Measurements from ENCODE around the gene LGALSL.
A peak's percentile ranks its signal among the peaks of the same experiment; 100 is the strongest.

The LGALSL gene

DNA sequence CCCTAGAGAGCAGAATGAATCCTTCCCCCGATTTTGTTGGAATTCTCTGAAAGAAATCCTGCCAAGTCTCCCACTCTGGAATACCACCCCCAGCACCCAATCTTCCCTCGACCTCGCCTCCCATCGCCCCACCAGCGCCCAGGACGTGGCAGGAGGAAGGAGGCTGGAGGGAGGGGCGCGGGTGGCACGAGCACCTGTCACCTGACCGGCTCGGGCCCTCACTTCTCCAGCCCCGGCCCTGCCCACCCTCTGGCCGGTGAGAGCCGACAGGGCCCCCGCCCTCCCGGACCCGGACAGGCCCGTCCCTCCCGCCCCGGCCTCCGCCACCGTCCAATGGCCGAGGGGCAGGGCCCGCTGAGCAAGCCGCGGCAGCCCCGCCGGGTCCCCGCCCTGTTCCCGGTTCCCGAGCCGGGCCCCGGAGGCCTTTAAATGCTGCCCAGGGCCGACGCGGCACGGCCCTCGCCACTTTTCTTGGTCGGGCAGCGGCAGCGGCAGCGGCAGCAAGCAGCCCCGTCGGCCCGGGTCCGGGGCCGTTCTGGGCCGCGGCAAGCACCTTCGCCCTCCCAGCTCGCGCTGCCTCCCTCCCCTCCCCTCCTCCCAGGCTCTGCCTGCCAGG is at the start of gene LGALSL:
Gene LGALSL (plus strand): TSS at position 393 of the 616 bp plus-strand sequence. CDS start 384 bp downstream, outside the sequence.
- DNase-seq (ENCODE audit: low spot score): peak; percentile 82

DNA sequence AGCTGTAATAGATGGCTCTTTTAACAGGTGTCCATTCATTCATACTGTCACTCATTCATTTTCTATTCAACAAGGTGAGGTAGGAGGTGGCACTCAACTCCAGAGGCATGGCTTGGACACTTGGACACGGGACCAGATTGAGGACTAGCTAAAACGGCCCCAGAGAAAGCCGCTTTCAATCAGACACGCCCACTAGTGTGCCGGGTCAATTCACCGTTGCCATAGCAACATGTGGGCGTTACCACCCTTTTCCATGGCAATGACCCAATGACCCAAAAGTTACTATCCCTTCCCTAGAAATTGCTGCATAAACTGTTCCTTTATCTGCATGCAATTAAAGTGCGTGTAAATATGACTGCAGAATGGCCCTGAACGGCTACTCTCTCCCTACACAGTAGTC is 49.2 kb upstream of the LGALSL start:
- peak; percentile 26 for DNase-seq (ENCODE audit: low spot score)

DNA sequence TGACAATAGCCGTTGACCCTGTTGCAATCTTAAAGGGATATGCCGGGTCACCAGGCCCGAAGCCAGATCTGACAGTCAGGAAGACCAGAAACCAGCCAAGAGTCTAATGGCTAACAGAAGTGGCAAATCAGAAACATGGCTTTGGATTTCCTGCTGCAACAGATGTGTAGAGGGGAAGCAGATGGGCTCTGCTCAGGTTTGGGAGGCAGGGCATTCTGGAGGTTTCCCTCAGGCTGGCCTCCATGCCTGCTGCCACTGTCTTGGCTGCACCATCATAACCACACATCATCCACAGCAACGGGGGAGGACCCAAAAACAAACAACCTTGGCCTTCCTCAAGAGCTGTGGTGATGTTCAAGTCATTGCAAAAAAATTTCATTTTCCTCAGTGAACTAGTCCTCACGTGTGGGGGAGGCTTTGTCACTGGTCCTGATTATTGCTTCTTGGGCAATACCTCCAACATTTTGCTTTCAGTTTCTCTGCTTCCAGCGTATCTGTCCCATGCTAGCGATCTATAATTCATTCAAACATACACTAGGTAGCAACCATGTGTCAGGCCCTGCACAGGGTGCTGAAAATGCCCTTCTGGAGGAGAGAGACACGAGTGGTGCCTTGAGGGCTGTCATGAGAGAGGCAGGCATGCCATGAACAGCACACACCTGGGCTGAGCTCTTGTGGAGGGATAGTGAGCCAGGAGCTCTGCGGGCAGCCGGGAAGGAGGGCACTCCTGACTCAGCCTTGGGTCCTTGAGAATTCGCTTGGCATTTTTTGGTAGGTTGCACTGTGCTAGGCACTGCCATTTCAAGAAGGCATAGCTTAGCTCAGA is 48.2 kb upstream of the LGALSL start:
- peak; percentile 90 for DNase-seq (ENCODE audit: low spot score)

GRCh38 chr2:64406407-64406774 is 47.6 kb upstream of the LGALSL start:
- no peak for DNase-seq (ENCODE audit: low spot score)

- no peak for DNase-seq (ENCODE audit: low spot score)
Measured at GRCh38 chr2:64408031-64408430, 45.9 kb upstream of the LGALSL start.

- no peak for DNase-seq (ENCODE audit: low spot score)
Measured at GRCh38 chr2:64410671-64411070, 43.3 kb upstream of the LGALSL start.

DNA sequence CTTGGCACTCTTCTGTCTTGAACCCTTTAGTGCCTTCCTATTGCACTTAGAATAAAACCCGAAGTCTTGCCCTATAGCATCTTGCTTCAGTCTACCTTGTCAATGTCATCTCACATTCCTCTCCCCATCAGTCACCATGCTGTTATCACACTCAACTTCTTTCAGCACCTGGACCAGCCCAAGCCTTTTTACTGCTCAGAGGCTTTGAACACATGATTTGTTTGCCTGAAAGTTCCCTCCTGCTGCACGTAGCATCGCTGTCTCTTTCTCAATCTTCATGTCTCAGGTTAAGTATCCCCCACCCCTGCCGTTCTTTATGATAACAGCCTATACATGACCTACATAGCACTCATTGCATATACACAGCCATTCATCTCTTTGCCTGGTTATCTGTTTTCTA is 41.3 kb upstream of the LGALSL start:
- no peak for DNase-seq (ENCODE audit: low spot score)

DNA sequence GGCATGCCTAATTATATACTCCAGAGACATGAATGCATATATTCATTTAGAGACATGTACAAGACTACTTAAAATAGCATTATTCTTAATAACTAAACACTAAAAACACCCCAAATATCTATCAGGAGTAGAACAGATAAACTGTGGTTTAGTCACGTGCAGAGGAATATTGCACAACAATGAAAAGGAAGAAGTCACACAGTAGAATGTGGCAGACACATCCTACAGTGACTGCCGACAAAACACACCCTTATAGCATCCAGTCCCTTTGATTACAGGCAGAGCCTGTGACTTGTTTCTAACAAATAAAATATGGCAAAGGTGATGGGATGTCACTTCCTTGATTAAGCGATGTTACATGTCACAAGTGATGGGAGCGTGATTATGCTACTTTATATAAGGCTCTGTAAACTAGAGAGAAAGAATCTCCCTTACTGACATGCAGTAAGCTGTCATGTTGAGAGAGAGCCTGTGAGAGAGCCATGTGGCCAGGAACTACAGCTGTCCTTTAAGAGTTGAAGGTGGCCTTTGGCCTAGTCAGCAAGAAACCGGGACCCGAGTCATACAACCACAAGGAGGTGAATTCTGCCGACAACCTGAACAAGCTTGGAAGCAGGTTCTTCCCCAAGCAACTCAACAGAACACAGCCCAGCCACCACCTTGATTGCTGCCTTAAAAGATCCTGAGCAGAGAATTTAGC is 39.1 kb upstream of the LGALSL start:
- no peak for DNase-seq (ENCODE audit: low spot score)

DNA sequence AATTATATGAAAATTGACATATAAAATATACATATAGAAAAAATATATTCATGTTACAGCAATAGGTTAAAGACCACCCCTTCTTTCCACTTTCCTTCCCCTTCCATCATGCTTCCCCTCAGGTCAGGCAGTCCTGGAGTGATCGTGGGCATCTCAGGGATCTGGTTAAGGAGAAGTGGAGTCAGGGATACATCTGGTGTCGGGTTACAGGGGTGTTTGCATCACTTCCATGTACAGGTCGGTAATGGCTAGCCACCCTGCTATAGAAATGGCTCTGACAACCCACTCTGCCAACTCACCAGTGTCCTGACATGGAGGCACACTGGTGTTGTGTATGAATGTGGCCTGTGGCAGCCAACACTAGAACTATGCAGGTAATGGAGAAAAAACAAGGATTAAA is 36.3 kb upstream of the LGALSL start:
- DNase-seq (ENCODE audit: low spot score): no peak

DNA sequence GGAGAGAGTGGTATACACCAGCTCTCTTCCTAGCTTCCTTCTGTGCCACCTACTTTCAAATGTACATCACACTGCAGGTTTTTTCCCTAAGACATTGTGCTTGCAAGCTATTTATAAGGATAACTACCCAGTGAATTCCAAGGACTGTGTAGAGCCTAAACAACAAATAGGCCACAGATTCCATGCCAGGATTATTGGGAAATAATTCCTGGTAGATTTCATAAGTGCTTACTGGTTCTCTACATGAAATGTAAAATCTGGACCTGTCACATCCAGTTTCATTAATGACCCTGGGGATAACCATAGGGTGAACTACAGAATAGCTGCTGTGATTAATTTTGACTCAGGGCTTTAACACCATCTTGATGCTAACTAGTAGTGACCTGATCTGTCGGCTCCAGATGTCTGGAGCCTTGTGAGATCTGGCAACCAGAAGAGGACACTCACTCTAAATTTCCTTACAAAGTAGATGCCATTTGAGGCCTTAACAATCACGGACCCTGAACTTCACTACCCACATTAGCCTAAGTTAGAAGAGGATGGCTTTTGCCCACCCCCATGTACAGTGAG is 34.3 kb upstream of the LGALSL start:
- no peak for DNase-seq (ENCODE audit: low spot score)

DNA sequence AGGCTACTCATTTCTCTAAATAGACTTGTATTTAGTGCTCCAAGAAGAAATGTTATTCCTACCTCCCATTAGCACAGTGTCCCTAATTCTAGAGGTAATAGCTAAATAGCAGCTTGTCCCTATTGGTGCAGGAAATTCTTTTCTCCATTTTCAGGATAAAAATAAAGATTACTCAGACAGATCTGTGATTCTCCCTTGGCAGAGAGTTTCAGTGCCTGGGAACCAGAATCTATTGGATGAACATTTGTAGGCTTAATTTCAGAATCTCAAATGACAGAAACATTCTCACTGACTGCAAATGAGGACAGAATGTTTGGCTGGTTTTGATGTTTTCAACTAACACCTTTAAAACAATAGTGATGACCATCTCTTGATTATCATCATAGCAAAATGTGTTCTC is 33.3 kb upstream of the LGALSL start:
- no peak for DNase-seq (ENCODE audit: low spot score)

- DNase-seq (ENCODE audit: low spot score): no peak
Measured at GRCh38 chr2:64421201-64421600, 32.8 kb upstream of the LGALSL start.

DNA sequence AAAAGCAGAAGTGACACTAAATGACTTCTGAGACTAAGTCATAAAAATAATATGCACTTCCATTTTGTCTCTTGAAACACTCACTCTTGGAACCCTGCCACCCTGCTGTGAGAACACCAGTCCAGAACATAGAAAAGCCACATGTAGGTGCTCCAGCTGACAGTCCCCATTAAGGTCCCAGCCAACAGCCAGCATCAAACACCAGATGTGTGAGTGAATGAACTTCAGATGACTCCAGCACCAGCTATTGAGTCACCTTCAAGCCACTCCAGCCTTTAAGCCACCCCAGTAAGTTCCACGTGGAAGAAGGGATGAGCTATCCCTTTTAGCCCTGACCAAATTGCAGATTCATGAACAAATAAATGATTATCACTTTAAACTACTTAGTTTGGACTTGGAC is 31.5 kb upstream of the LGALSL start:
- DNase-seq (ENCODE audit: low spot score): no peak

- no peak for DNase-seq (ENCODE audit: low spot score)
Measured at GRCh38 chr2:64423303-64423702, 30.7 kb upstream of the LGALSL start.

DNA sequence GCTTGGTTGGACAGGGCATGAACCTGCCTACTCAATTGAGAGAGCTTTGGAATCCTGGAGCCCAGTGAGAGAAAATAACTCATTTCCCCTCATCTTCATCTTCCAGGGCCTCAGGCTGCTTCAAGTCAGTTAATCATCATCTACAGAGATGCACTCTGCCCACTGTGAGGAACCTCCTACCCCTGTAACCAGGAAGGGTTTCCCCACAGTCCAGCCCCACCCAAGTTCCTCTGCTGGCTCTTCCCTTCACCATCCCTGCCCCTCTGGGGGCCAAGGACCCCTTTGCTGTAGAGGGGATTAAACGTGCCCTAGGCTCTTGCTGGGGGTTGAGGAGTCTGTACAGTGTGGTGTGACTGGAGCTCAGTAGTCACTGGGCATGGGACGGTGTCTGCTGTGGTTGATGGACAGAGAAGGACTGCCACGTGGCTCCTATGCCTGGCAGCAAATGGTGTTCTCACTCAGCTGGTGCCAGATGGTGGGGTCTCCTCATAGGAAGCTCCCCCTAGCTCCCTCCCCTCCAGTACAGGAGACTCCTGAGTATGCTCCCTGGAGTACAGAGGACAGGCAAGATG is 29.5 kb upstream of the LGALSL start:
- DNase-seq (ENCODE audit: low spot score): no peak

DNA sequence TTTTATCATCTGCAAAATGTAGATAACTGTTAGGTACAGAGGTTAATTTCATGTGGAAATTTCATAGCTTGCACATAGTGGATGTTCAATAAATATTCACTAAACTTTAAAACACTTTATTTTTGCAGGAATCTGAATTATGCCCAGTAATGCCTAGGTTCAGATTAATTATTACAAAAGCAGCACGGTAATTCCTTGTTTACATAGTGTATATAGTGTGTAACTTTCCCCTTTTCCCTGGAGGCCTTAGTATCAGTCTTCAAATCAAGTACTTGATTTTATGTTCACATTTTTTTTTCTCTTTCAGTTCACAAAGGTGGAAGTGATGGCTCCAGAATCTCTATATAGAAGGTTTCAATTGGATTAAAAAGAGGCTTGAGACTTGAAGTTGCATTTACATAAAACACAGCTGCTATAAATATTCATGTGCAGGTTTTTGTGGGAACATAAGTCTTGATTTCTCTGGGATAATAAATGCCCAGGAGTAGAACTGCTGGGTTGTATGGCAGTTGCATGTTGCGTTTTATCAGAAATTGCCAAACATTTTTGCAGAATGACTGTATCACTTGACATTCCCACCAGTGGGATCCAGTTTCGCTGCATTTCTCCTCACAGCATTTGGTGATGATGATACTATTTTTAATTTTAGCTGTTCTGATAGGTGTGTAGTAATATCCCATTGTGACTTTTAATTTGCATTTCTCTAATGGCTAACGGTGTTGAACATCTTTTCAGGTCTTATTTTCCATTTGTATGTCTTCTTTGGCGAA is 27.6 kb upstream of the LGALSL start:
- DNase-seq (ENCODE audit: low spot score): no peak

- no peak for DNase-seq (ENCODE audit: low spot score)
Measured at GRCh38 chr2:64434039-64434657, 19.8 kb upstream of the LGALSL start.

- DNase-seq (ENCODE audit: low spot score): no peak
Measured at GRCh38 chr2:64437883-64438282, 16.1 kb upstream of the LGALSL start.

DNA sequence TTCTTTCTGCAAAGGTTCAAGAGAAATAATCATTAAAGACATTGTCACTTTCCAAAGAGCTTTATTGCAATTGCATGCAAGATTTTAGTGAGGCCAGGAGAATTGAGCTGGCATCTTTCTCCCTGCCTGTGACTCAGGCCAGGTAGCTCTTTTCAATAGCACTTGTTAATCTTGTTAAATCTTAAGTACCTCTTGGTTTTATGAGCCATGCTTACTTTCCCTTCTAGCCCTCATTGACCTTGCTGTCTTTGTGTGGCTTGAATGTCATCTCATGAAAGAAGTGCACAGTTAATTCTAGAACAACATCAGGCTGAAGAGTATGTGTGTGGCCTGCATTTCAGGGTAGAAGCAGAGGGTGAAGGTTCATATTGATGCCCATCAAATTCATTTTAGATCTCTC is 14.8 kb upstream of the LGALSL start:
- DNase-seq (ENCODE audit: low spot score): no peak

- no peak for DNase-seq (ENCODE audit: low spot score)
Measured at GRCh38 chr2:64440843-64441242, 13.1 kb upstream of the LGALSL start.

- no peak for DNase-seq (ENCODE audit: low spot score)
Measured at GRCh38 chr2:64442277-64442676, 11.7 kb upstream of the LGALSL start.
